HepG2 (cell line): ENCODE results near the gene TCF23. TPM values are rescaled to one million over a fixed set of nuclear protein-coding genes. Genes with fewer than 3 reads are reported as not detected.

Experiments
- ATF6 ChIP-seq: sonication (generic); formaldehyde crosslinking; conservative IDR thresholded peaks from 2 replicates; pipeline ENCODE4 v1.4.0; 2020; ENCODE audit warnings: missing genetic modification reagents
- BHLHE40 ChIP-seq: IDR thresholded peaks from 2 replicates; pipeline ENCODE4 v1.6.1; 2011; ENCODE audit warnings: low read length, improper control_type of control experiment
- DMTF1 ChIP-seq: sonication (generic); formaldehyde crosslinking; IDR thresholded peaks from 2 replicates; pipeline ENCODE4 v1.4.0; 2020; ENCODE audit warnings: mild to moderate bottlenecking, missing genetic modification reagents
- E2F2 ChIP-seq: sonication (generic); formaldehyde crosslinking; IDR thresholded peaks from 2 replicates; pipeline ENCODE4 v1.4.0; 2020; ENCODE audit warnings: missing genetic modification reagents, borderline replicate concordance
- ELF4 ChIP-seq: sonication (generic); formaldehyde crosslinking; IDR thresholded peaks from 2 replicates; pipeline ENCODE4 v1.5.0; 2020; ENCODE audit warnings: missing genetic modification reagents, mild to moderate bottlenecking, moderate library complexity, borderline replicate concordance
- SKI ChIP-seq: fragments of 450-650 bp; IDR thresholded peaks from one replicate; pipeline ENCODE4 v1.6.1; 2018; ENCODE audit warnings: mild to moderate bottlenecking; ENCODE audit not compliant: partially characterized antibody
- SMARCC2 ChIP-seq: fragments of 450-650 bp; IDR thresholded peaks from 2 replicates; pipeline ENCODE4 v1.6.1; 2017; ENCODE audit warnings: antibody characterized with exemption, mild to moderate bottlenecking
- SRSF1 ChIP-seq: fragments of 200-400 bp; formaldehyde crosslinking; optimal IDR thresholded peaks from 2 replicates; pipeline ENCODE3; 2017; ENCODE audit warnings: mild to moderate bottlenecking, low read depth, low read length, moderate library complexity
- TCF7L2 ChIP-seq: IDR thresholded peaks from 2 replicates; pipeline ENCODE4 v1.6.1; 2011; ENCODE audit warnings: mild to moderate bottlenecking, low read depth, low read length, moderate library complexity
- TRIM22 ChIP-seq: fragments of 450-650 bp; IDR thresholded peaks from 2 replicates; pipeline ENCODE4 v1.6.1; 2017
- ZKSCAN5 ChIP-seq: sonication (generic); formaldehyde crosslinking; IDR thresholded peaks from 2 replicates; pipeline ENCODE4 v1.5.1; 2020; ENCODE audit warnings: mild to moderate bottlenecking, missing genetic modification reagents
- ZNF234 ChIP-seq: sonication (generic); formaldehyde crosslinking; conservative IDR thresholded peaks from 2 replicates; pipeline ENCODE4 v1.5.1; 2020; ENCODE audit warnings: mild to moderate bottlenecking, missing genetic modification reagents
- ZNF468 ChIP-seq: sonication (generic); formaldehyde crosslinking; IDR thresholded peaks from 2 replicates; pipeline ENCODE4 v1.8.0; 2022; ENCODE audit warnings: mild to moderate bottlenecking, moderate library complexity, missing genetic modification reagents
- ZNF501 ChIP-seq: sonication (generic); formaldehyde crosslinking; IDR thresholded peaks from 2 replicates; pipeline ENCODE4 v1.5.1; 2020; ENCODE audit warnings: mild to moderate bottlenecking, moderate library complexity, missing genetic modification reagents
- ZNF556 ChIP-seq: sonication (generic); formaldehyde crosslinking; IDR thresholded peaks from 2 replicates; pipeline ENCODE4 v1.4.0; 2020; ENCODE audit warnings: mild to moderate bottlenecking, missing genetic modification reagents, borderline replicate concordance
- ZNF572 ChIP-seq: sonication (generic); formaldehyde crosslinking; IDR thresholded peaks from 2 replicates; pipeline ENCODE4 v1.5.1; 2020; ENCODE audit warnings: mild to moderate bottlenecking, missing genetic modification reagents
- ZNF672 ChIP-seq: sonication (generic); formaldehyde crosslinking; IDR thresholded peaks from 2 replicates; pipeline ENCODE4 v1.8.1; 2022; ENCODE audit warnings: missing genetic modification reagents
- ZNF7 ChIP-seq: IDR thresholded peaks from 2 replicates; pipeline ENCODE4 v1.6.1; 2016; ENCODE audit warnings: missing biosample characterization, missing genetic modification reagents
- ZNF740 ChIP-seq: sonication (generic); formaldehyde crosslinking; IDR thresholded peaks from 2 replicates; pipeline ENCODE4 v1.4.0; 2020; ENCODE audit warnings: missing genetic modification reagents
- ZNF850 ChIP-seq: sonication (generic); formaldehyde crosslinking; conservative IDR thresholded peaks from 2 replicates; pipeline ENCODE4 v1.9.0; 2021; ENCODE audit warnings: mild to moderate bottlenecking, missing genetic modification reagents
- polyA plus RNA-seq, 8 experiments: library from polyadenylated mRNA; depleted of rRNA in 3 of 8; stranded (reverse) in 7 of 8; unstranded in 1 of 8; fragments of >200 nt; fragmentation: Illumina TruSeq in 4 of 8; extraction: Trizol in 4 of 8; gene quantifications; 2 replicates each; pipeline versions ENCODE4 v1.2.1 to v1.2.3, GENCODE V29; 2011 to 2016; ENCODE audit warnings: low read depth in 4 of 8, missing spikeins in 1 of 8, mixed read lengths in 1 of 8; ENCODE audit not compliant: insufficient read depth in 1 of 8
- total RNA-seq, 5 experiments: library from RNA; depleted of rRNA; stranded (reverse); fragments of >200 nt; fragmentation: Illumina TruSeq; extraction: Trizol; gene quantifications; 2 replicates each; pipeline ENCODE4 v1.2.3, GENCODE V29; 2016; ENCODE audit warnings: low read depth in 1 of 5
- TF ChIP-seq, protein P1 (sequence below): sonication (generic); formaldehyde crosslinking; IDR thresholded peaks from 2 replicates; pipeline ENCODE4 v1.5.1; 2020; ENCODE audit warnings: mild to moderate bottlenecking, missing genetic modification reagents, moderate library complexity

TCF23 gene
- total and polyA plus RNA-seq, 2 of the 13 experiments (the other 11 are each of a cell fraction or from before 2014, with no cell fraction given): 0.02 to 1.4 TPM

DNA sequence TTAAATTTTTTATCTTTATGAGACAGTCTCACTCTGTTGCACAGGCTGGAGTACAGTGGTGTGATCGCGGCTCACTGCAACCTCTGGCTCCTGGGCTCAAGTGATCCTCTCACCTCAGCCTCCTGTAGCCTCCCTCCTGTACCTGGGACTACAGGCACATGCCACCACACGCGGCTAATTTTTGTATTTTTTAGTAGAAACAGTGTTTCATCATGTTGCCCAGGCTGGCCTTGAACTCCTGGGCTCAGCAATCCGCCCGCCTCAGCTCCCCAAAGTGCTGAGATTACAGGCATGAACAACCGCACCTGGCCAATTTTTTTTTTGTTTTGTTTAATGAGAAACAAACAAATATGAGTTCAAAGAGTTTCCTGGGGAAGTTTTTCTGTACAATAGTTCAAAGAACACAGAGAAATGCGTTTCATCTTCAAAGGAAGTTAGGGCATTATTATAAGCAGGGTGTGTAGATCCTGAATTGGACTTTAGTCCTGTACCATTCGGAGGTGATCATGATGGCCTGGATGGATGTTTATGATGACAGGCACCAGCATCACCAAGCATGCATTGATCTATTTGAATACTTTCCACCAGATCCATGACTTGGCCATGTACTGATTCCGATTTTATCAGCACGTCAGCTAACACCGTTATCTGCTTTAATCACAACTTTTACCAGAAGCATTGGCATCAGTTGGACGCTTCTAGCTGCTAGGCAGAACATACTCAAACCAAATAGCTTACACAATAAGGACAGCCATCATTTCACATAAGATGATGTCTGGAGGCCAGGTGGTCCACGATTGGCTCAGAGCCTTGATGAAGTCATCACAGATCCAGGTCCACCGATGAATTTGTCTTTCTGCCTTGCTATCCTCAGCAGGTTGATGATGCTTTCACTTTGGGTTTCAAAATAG is 28.9 kb downstream of the TCF23 start (continued):
- TF ChIP-seq BHLHE40: peak; percentile 44; the same call in 1 of the 2 replicates
- peak; percentile 94 for TF ChIP-seq TCF7L2
- TF ChIP-seq ZNF672: 0 out of 2 replicates have a peak, but pooled peaks have one; percentile 77
- peak; percentile 86 for TF ChIP-seq ZNF7 (CRISPR knock-in tag)
- TF ChIP-seq ZNF234 (CRISPR knock-in tag): no peak
- no peak; the same call in 1 of the 2 replicates for TF ChIP-seq ELF4 (CRISPR knock-in tag)
- peak; percentile 76 for TF ChIP-seq SKI
- TF ChIP-seq ZKSCAN5 (CRISPR knock-in tag): peak; percentile 87
- no peak for TF ChIP-seq ZNF740 (CRISPR knock-in tag)
- no peak for TF ChIP-seq ZNF572 (CRISPR knock-in tag)
- no peak for TF ChIP-seq E2F2
- no peak for TF ChIP-seq TRIM22
- TF ChIP-seq ZNF468 (CRISPR knock-in tag): no peak
- no peak; the same call in 1 of the 2 replicates for TF ChIP-seq ZNF556
- TF ChIP-seq ZNF850: no peak
- peak; percentile 79; the same call in 1 of the 2 replicates for TF ChIP-seq ZNF501 (CRISPR knock-in tag)
- no peak for TF ChIP-seq SMARCC2
- TF ChIP-seq, protein P1, sequence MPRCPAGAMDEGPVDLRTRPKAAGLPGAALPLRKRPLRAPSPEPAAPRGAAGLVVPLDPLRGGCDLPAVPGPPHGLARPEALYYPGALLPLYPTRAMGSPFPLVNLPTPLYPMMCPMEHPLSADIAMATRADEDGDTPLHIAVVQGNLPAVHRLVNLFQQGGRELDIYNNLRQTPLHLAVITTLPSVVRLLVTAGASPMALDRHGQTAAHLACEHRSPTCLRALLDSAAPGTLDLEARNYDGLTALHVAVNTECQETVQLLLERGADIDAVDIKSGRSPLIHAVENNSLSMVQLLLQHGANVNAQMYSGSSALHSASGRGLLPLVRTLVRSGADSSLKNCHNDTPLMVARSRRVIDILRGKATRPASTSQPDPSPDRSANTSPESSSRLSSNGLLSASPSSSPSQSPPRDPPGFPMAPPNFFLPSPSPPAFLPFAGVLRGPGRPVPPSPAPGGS: no peak
- no peak for TF ChIP-seq DMTF1 (CRISPR knock-in tag)
- 0 out of 2 replicates have a peak, but pooled peaks have one; percentile 36 for TF ChIP-seq ATF6 (CRISPR knock-in tag)
- TF ChIP-seq SRSF1: no peak
